ENCODE data around the gene PRKG1. TPM values are rescaled to one million over a fixed set of nuclear protein-coding genes. Genes with fewer than 3 reads are reported as not detected.

The PRKG1 gene
- total and polyA plus RNA-seq, 2 of the 8 experiments (the other 6 are each of a cell fraction or from before 2014, with no cell fraction given), result 4.2 to 15.2 TPM

- Histone ChIP-seq H3K79me1 (ENCODE audit: low read depth, low read length) (no peaks in the 10 kb centered on the region), H3K27me3 (replicated peaks in 1 of 4; ENCODE audit: control insufficient read depth in 3 of 4, extremely low read depth in 1 of 4, insufficient read depth in 3 of 4, low read length in 3 of 4) (no peaks in the 10 kb centered on the region), H3K14ac (ENCODE audit: insufficient read length) (no peak overlapping the region), H3K4ac (replicated peaks; ENCODE audit: insufficient read length, low read depth, low read length) (no peak overlapping the region), H3K27ac (ENCODE audit: low read depth, low read length) (no peak overlapping the region), H2BK12ac (ENCODE audit: low read depth, low read length) (no peak overlapping the region), H2AK5ac (ENCODE audit: low read depth, low read length) (no peak overlapping the region), H3K4me1 (replicated peaks in 1 of 4; ENCODE audit: control insufficient read depth in 3 of 4, insufficient read depth in 4 of 4, low read length in 3 of 4) (no peaks in the 10 kb centered on the region; a peak in 1 of 7 replicates), H3K79me2 (ENCODE audit: control insufficient read depth in 1 of 2, insufficient read depth in 2 of 2, low read length in 2 of 2) (no peaks in the 10 kb centered on the region), H2BK5ac (ENCODE audit: low read depth, low read length) (no peak overlapping the region), H3K23ac (ENCODE audit: insufficient read length) (no peak overlapping the region), H4K5ac (ENCODE audit: insufficient read length, low read depth, low read length) (no peak overlapping the region), H4K20me1 (replicated peaks in 1 of 2; ENCODE audit: control insufficient read depth in 1 of 2, insufficient read depth in 2 of 2, low read length in 2 of 2) (peaks cover 0 to 3% of the 10 kb centered on the region in 2 experiments), H2BK15ac (ENCODE audit: low read length) (no peak overlapping the region), H3K4me3 (ENCODE audit: extremely low read depth in 1 of 4, insufficient read depth in 2 of 4, low read depth in 3 of 4, low read length in 4 of 4) (no peak overlapping the region), H3K36me3 (ENCODE audit: control insufficient read depth in 2 of 4, insufficient read depth in 4 of 4, low read length in 3 of 4) (no peaks in the 10 kb centered on the region), H3K9me3 (ENCODE audit: insufficient read depth in 2 of 2, low read depth in 1 of 2, low read length in 1 of 2) (no peaks in the 10 kb centered on the region), H2BK120ac (replicated peaks; ENCODE audit: low read depth, low read length) (no peak overlapping the region), H3K9ac (replicated peaks in 1 of 4; ENCODE audit: extremely low read depth in 1 of 4, low read depth in 3 of 4, low read length in 3 of 4) (no peak overlapping the region), H3K18ac (ENCODE audit: extremely low read depth, low read length) (no peak overlapping the region), H4K91ac (replicated peaks; ENCODE audit: insufficient read length, low read length) (no peak overlapping the region), H2BK20ac (ENCODE audit: low read length) (no peak overlapping the region), H3K56ac (replicated peaks; ENCODE audit: insufficient read length, low read depth, low read length) (no peak overlapping the region), H3K23me2 (ENCODE audit: low read depth, low read length) (no peaks in the 10 kb centered on the region; the same call in 1 of the 2 replicates), H3K4me2 (ENCODE audit: insufficient read depth in 1 of 2, low read depth in 2 of 2, low read length in 2 of 2) (no peak overlapping the region), H2AFZ (ENCODE audit: low read length) (no peak overlapping the region), H4K8ac (ENCODE audit: extremely low read depth, insufficient read depth, low read length) (no peak overlapping the region)
- CTCF ChIA-PET (ENCODE audit: partially characterized antibody), result interaction anchor here (1.0 to 3.1 kb wide), 4 partner anchors 9 to 25 kb away, joined by 3 to 12 read pairs (median 4); no protein-coding TSS in a partner anchor
- TF ChIP-seq YY1 (IDR thresholded peaks at IDR 0.05; ENCODE audit: low read depth, low read length) (no peak), SRF (IDR thresholded peaks at IDR 0.05; ENCODE audit: low read depth, low read length) (no peak), POLR2A (IDR thresholded peaks at IDR 0.05; ENCODE audit: control extremely low read depth in 1 of 2, low read depth in 2 of 2, low read length in 2 of 2) (no peak), TAF7 (optimal IDR thresholded peaks at IDR 0.05; ENCODE audit: borderline replicate concordance, low read depth, low read length) (no peak)
- POLR2A ChIA-PET (ENCODE audit: partially characterized antibody), result no interaction called here
- DNase-seq (ENCODE audit: low read depth in 1 of 2, low spot score in 2 of 2) (no peak), FAIRE-seq (no peak)
Measured at GRCh38 chr10:51985336-51985735, 911.0 kb downstream of the PRKG1 start.

Measured in H1 (cell line).